Liver (tissue), 9 donors: ENCODE results near the gene DPYD. TPM values are rescaled to one million over a fixed set of nuclear protein-coding genes. Genes with fewer than 3 reads are reported as not detected.

Experiments
- DNase-seq: peaks from one replicate; pipeline ENCODE4 v3.0.0-alpha.2; 2017; ENCODE audit warnings: low spot score
- H3K27ac ChIP-seq, 2 donors: one replicate each; pipeline ENCODE4 v1.7.0; 2013; ENCODE audit warnings: inconsistent platforms in 2 of 2, low read length in 2 of 2, control low read depth in 1 of 2, low read depth in 1 of 2, mild to moderate bottlenecking in 1 of 2
- H3K27me3 ChIP-seq, 4 donors: one replicate each; pipeline versions ENCODE4 v1.6.1 to v1.7.0; 2013; ENCODE audit warnings: low read length in 3 of 4, inconsistent platforms in 1 of 4, mild to moderate bottlenecking in 1 of 4, moderate library complexity in 1 of 4; ENCODE audit not compliant: control insufficient read depth in 4 of 4, insufficient read depth in 4 of 4
- H3K36me3 ChIP-seq, 4 donors: one replicate each; pipeline versions ENCODE4 v1.6.1 to v1.7.0; 2013; ENCODE audit warnings: low read length in 3 of 4, mild to moderate bottlenecking in 3 of 4, low read depth in 1 of 4, moderate library complexity in 1 of 4; ENCODE audit not compliant: control insufficient read depth in 4 of 4, insufficient read depth in 3 of 4
- H3K4me1 ChIP-seq, 4 donors: one replicate each; pipeline versions ENCODE4 v1.6.1 to v1.7.0; 2013; ENCODE audit warnings: low read length in 3 of 4, mild to moderate bottlenecking in 3 of 4, moderate library complexity in 1 of 4; ENCODE audit not compliant: control insufficient read depth in 4 of 4, insufficient read depth in 4 of 4
- H3K4me3 ChIP-seq, 3 donors: one replicate each; pipeline versions ENCODE4 v1.6.1 to v1.7.0; 2013; ENCODE audit warnings: low read length in 3 of 3, control low read depth in 1 of 3, low read depth in 1 of 3, mild to moderate bottlenecking in 1 of 3
- H3K9ac ChIP-seq, 2 donors: one replicate each; pipeline ENCODE4 v1.7.0; 2013; ENCODE audit warnings: low read length in 2 of 2, mild to moderate bottlenecking in 2 of 2, moderate library complexity in 2 of 2, control low read depth in 1 of 2, low read depth in 1 of 2
- H3K9me3 ChIP-seq, 4 donors: one replicate each; pipeline versions ENCODE4 v1.6.1 to v1.7.0; 2013; ENCODE audit warnings: low read length in 3 of 4; ENCODE audit not compliant: control insufficient read depth in 4 of 4
- CTCF ChIP-seq: fragments of 150-350 bp; IDR thresholded peaks from 2 replicates; pipeline ENCODE4 v1.5.1; 2017; ENCODE audit warnings: improper control_type of control experiment, low read depth, low read length; ENCODE audit not compliant: missing input control
- EGR1 ChIP-seq, 2 donors: IDR thresholded peaks; 2 replicates each; pipeline ENCODE4 v1.6.1; 2016 to 2018; ENCODE audit warnings: antibody characterized with exemption in 2 of 2, low read depth in 2 of 2
- FOXA1 ChIP-seq: IDR thresholded peaks from 2 replicates; pipeline ENCODE4 v1.6.1; 2016; ENCODE audit warnings: antibody characterized with exemption
- FOXA2 ChIP-seq: IDR thresholded peaks from 2 replicates; pipeline ENCODE4 v1.6.1; 2016; ENCODE audit warnings: antibody characterized with exemption
- GABPA ChIP-seq, 2 donors: IDR thresholded peaks in 1 of 2; conservative IDR thresholded peaks in 1 of 2; 2 replicates each; pipeline ENCODE4 v1.6.1; 2016; ENCODE audit warnings: antibody characterized with exemption in 2 of 2, mild to moderate bottlenecking in 1 of 2, moderate library complexity in 1 of 2
- HNF4A ChIP-seq, 2 donors: conservative IDR thresholded peaks; 2 replicates each; pipeline ENCODE4 v1.6.1; 2016; ENCODE audit warnings: antibody characterized with exemption in 2 of 2, mild to moderate bottlenecking in 2 of 2
- HNF4G ChIP-seq: IDR thresholded peaks from 2 replicates; pipeline ENCODE4 v1.6.1; 2016; ENCODE audit warnings: antibody characterized with exemption
- JUND ChIP-seq, 2 donors: IDR thresholded peaks; 2 replicates each; pipeline ENCODE4 v1.6.1; 2016; ENCODE audit warnings: antibody characterized with exemption in 2 of 2
- NR2F2 ChIP-seq: IDR thresholded peaks from 2 replicates; pipeline ENCODE4 v1.6.1; 2016; ENCODE audit warnings: antibody characterized with exemption
- RAD21 ChIP-seq, 2 donors: IDR thresholded peaks; 2 replicates each; pipeline ENCODE4 v1.6.1; 2016; ENCODE audit warnings: antibody characterized with exemption in 2 of 2, mild to moderate bottlenecking in 2 of 2
- REST ChIP-seq: IDR thresholded peaks from 2 replicates; pipeline ENCODE4 v1.6.1; 2016; ENCODE audit warnings: antibody characterized with exemption, mild to moderate bottlenecking
- RXRA ChIP-seq, 2 donors: IDR thresholded peaks; 2 replicates each; pipeline ENCODE4 v1.6.1; 2017 to 2018; ENCODE audit warnings: antibody characterized with exemption in 2 of 2, mild to moderate bottlenecking in 1 of 2
- SP1 ChIP-seq: IDR thresholded peaks from 2 replicates; pipeline ENCODE4 v1.6.1; 2018; ENCODE audit warnings: antibody characterized with exemption, mild to moderate bottlenecking
- TAF1 ChIP-seq: conservative IDR thresholded peaks from 2 replicates; pipeline ENCODE4 v1.6.1; 2016; ENCODE audit warnings: antibody characterized with exemption, mild to moderate bottlenecking
- YY1 ChIP-seq: IDR thresholded peaks from 2 replicates; pipeline ENCODE4 v1.6.1; 2016; ENCODE audit warnings: antibody characterized with exemption, mild to moderate bottlenecking
- ZBTB33 ChIP-seq: IDR thresholded peaks from 2 replicates; pipeline ENCODE4 v1.6.1; 2016; ENCODE audit warnings: antibody characterized with exemption
- WGBS: extraction: QIAGEN DNeasy Blood & Tissue Kit; methylation state at CpG from one replicate; pipeline ENCODE4 v1.1.7; 2013; 5-methylcytosine and 5-hydroxymethylcytosine counted together
- polyA plus RNA-seq, 2 donors: library from polyadenylated mRNA; stranded (reverse) in 1 of 2; unstranded in 1 of 2; fragments of 200-250 nt in 1 of 2; fragments of >200 nt in 1 of 2; fragmentation: Nextera tagmentation in 1 of 2; extraction: Ambion mirVana in 1 of 2; gene quantifications; one replicate each; pipeline versions ENCODE4 v1.2.1 to v1.2.3, GENCODE V29; 2013 to 2015
- total RNA-seq, 2 donors: library from RNA; depleted of rRNA; stranded (reverse); fragments of >200 nt; gene quantifications; one replicate each; pipeline ENCODE4 v1.2.3, GENCODE V29; 2014
- TF ChIP-seq, protein P1 (sequence below): IDR thresholded peaks from 2 replicates; pipeline ENCODE4 v1.6.1; 2016; ENCODE audit warnings: antibody characterized with exemption
- donor health status: healthy.
- donor health status: healthy.
- donor health status: healthy.
- donor health status: healthy.
- donor health status: healthy.

The DPYD gene
- total and polyA plus RNA-seq, 4 donors = 16.2 to 142 (median 47.0) TPM

GRCh38 chr1:97909266-97909665 lies 11.6 kb downstream of the DPYD start:
- no peak for TF ChIP-seq HNF4A (conservative IDR thresholded peaks at IDR 0.05)
- TF ChIP-seq CTCF = no peak
- no peak for TF ChIP-seq JUND (IDR thresholded peaks at IDR 0.05)
- TF ChIP-seq TAF1 = no peak
- no peak for TF ChIP-seq NR2F2
- TF ChIP-seq EGR1 (IDR thresholded peaks at IDR 0.05; ENCODE audit: low read depth in 2 of 2) = no peak
- TF ChIP-seq, protein P1, sequence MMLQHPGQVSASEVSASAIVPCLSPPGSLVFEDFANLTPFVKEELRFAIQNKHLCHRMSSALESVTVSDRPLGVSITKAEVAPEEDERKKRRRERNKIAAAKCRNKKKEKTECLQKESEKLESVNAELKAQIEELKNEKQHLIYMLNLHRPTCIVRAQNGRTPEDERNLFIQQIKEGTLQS = no peak
- TF ChIP-seq FOXA1 = no peak
- no peak for TF ChIP-seq YY1
- no peak for TF ChIP-seq GABPA (IDR thresholded peaks at IDR 0.05 in 1 of 2, conservative IDR thresholded peaks at IDR 0.05 in 1 of 2)
- no peak for TF ChIP-seq REST
- TF ChIP-seq HNF4G = no peak
- TF ChIP-seq SP1 = no peak
- TF ChIP-seq RAD21 (IDR thresholded peaks at IDR 0.05) = no peak
- DNase-seq = no peak
- no peak overlapping the region for H3K4me3 ChIP-seq
- no peaks in the 10 kb centered on the region for H3K9me3 ChIP-seq
- no peak overlapping the region for H3K27ac ChIP-seq
- no peaks in the 10 kb centered on the region for H3K27me3 ChIP-seq
- peaks cover 1 to 19% (median 4%) of the 10 kb centered on the region in 4 donors for H3K4me1 ChIP-seq
- H3K9ac ChIP-seq = no peak overlapping the region
- no peaks in the 10 kb centered on the region for H3K36me3 ChIP-seq

DNA sequence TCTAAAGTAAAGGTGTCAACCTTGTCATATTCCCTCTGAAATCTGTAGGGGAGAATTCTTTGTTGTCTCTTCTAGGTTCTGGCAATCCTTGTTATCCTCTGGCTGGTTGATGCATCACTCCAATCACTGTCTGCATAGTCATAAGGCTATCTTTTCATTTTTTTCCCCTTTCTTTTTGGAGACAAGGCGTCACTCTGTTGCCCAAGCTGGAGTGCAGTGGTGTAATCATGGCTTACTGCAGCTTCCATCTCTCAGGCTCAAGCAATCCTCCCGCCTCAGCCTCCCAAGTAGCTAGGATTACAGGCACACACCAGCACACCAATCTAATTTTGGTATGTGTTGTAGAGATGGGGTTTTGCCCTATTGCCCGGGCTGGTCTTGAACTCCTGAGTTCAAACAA lies 12.9 kb downstream of the DPYD start:
- no peaks in the 10 kb centered on the region for H3K27me3 ChIP-seq
- H3K9me3 ChIP-seq = no peaks in the 10 kb centered on the region
- H3K36me3 ChIP-seq = no peaks in the 10 kb centered on the region
- 91% methylated on average over 3 of the region's 3 CpGs for WGBS
- no peak overlapping the region for H3K9ac ChIP-seq
- no peak overlapping the region for H3K27ac ChIP-seq
- no peak overlapping the region for H3K4me3 ChIP-seq
- H3K4me1 ChIP-seq = peaks cover 3 to 26% (median 5%) of the 10 kb centered on the region in 4 donors
- DNase-seq = no peak
- TF ChIP-seq HNF4G (no peak), REST (no peak), FOXA2 (no peak), RXRA (IDR thresholded peaks at IDR 0.05) (no peak), HNF4A (conservative IDR thresholded peaks at IDR 0.05) (no peak), CTCF (no peak), FOXA1 (no peak), NR2F2 (no peak), JUND (IDR thresholded peaks at IDR 0.05) (no peak), RAD21 (IDR thresholded peaks at IDR 0.05) (no peak), EGR1 (IDR thresholded peaks at IDR 0.05; ENCODE audit: low read depth in 2 of 2) (no peak), SP1 (no peak), ZBTB33 (no peak), TAF1 (no peak)
- TF ChIP-seq, protein P1 = no peak
